Measurements from ENCODE around the gene RALB. TPM values are rescaled to one million over a fixed set of nuclear protein-coding genes. Genes with fewer than 3 reads are reported as not detected.

RALB gene
- total RNA-seq, 2 donors from 2014 or later: 43.7 to 48.5 TPM

GRCh38 chr2:120267348-120267747 lies 14.7 kb downstream of the RALB start:
- Histone ChIP-seq H3K36me3 (no peaks in the 10 kb centered on the region), H3K9me3 (no peaks in the 10 kb centered on the region), H3K4me1 (peaks cover 0 to 11% of the 10 kb centered on the region in 2 donors), H3K27ac (no peak overlapping the region), H3K27me3 (no peaks in the 10 kb centered on the region), H3K4me3 (no peak overlapping the region)
- no peak for TF ChIP-seq CTCF (IDR thresholded peaks at IDR 0.05)
- no peak for DNase-seq (ENCODE audit: low spot score)

- no peaks in the 10 kb centered on the region for H3K9me3 ChIP-seq
These were observed 16.6 kb downstream of the RALB start for GRCh38 chr2:120269076-120269744.

GRCh38 chr2:120269816-120270215 lies 17.2 kb downstream of the RALB start:
- no peak overlapping the region for H3K27ac ChIP-seq
- no peak overlapping the region for H3K4me3 ChIP-seq
- no peak for TF ChIP-seq CTCF (IDR thresholded peaks at IDR 0.05)
- H3K36me3 ChIP-seq: no peaks in the 10 kb centered on the region
- H3K4me1 ChIP-seq: peaks cover 0 to 13% of the 10 kb centered on the region in 2 donors
- H3K9me3 ChIP-seq: no peaks in the 10 kb centered on the region
- no peak for DNase-seq (ENCODE audit: low spot score)
- no peaks in the 10 kb centered on the region for H3K27me3 ChIP-seq

More at GRCh38 chr2:120269076-120269744, 16.6 kb downstream of the RALB start:
- peaks cover 0 to 17% of the 10 kb centered on the region in 2 donors for H3K4me1 ChIP-seq
- H3K36me3 ChIP-seq: no peaks in the 10 kb centered on the region
- no peak for DNase-seq (ENCODE audit: low spot score)
- no peak overlapping the region for H3K4me3 ChIP-seq
- no peak for TF ChIP-seq CTCF (IDR thresholded peaks at IDR 0.05)
- H3K27me3 ChIP-seq: no peaks in the 10 kb centered on the region
- H3K27ac ChIP-seq: no peak overlapping the region

GRCh38 chr2:120271711-120272379 lies 19.2 kb downstream of the RALB start:
- DNase-seq (ENCODE audit: low spot score): no peak
- TF ChIP-seq CTCF (IDR thresholded peaks at IDR 0.05): no peak
- no peaks in the 10 kb centered on the region for H3K36me3 ChIP-seq
- H3K27me3 ChIP-seq: no peaks in the 10 kb centered on the region
- peaks cover 0 to 12% of the 10 kb centered on the region in 2 donors for H3K4me1 ChIP-seq
- H3K27ac ChIP-seq: no peak overlapping the region
- no peak overlapping the region for H3K4me3 ChIP-seq
- H3K9me3 ChIP-seq: no peaks in the 10 kb centered on the region

GRCh38 chr2:120272763-120273481 lies 20.3 kb downstream of the RALB start:
- no peak for DNase-seq (ENCODE audit: low spot score)
- peaks cover 0 to 12% of the 10 kb centered on the region in 2 donors for H3K4me1 ChIP-seq
- no peak overlapping the region for H3K4me3 ChIP-seq
- no peaks in the 10 kb centered on the region for H3K9me3 ChIP-seq
- H3K27me3 ChIP-seq: no peaks in the 10 kb centered on the region
- no peak overlapping the region for H3K27ac ChIP-seq
- H3K36me3 ChIP-seq: no peaks in the 10 kb centered on the region
- no peak for TF ChIP-seq CTCF (IDR thresholded peaks at IDR 0.05)
